K562 (cell line): Measurements from ENCODE around the gene SLC6A6. TPM values are rescaled to one million over a fixed set of nuclear protein-coding genes. Genes with fewer than 3 reads are reported as not detected.

Experiments
- BCL6 ChIP-seq: fragments of 250-450 bp; sonication (Bioruptor Pico); IDR thresholded peaks from 2 replicates; pipeline ENCODE4 v1.4.0; 2020
- HLTF ChIP-seq: fragments of 450-650 bp; IDR thresholded peaks from 2 replicates; pipeline ENCODE4 v1.6.1; 2016
- KDM2B ChIP-seq: fragments of 250-450 bp; sonication (Bioruptor Pico); IDR thresholded peaks from 2 replicates; pipeline ENCODE4 v1.8.0; 2021; ENCODE audit warnings: mild to moderate bottlenecking, moderate library complexity
- MTA3 ChIP-seq: fragments of 450-650 bp; formaldehyde crosslinking; IDR thresholded peaks from 2 replicates; pipeline ENCODE4 v1.6.1; 2017; ENCODE audit warnings: mild to moderate bottlenecking, borderline replicate concordance
- MYBL2 ChIP-seq, 2 experiments: fragments of 450-650 bp in 1 of 2; sonication (generic) in 1 of 2; formaldehyde crosslinking in 1 of 2; IDR thresholded peaks; 2 replicates each; pipeline versions ENCODE4 v1.6.1 to v1.8.1; 2017 to 2022; ENCODE audit warnings: borderline replicate concordance in 1 of 2, inconsistent platforms in 1 of 2, low read depth in 1 of 2, mild to moderate bottlenecking in 1 of 2, missing genetic modification reagents in 1 of 2, moderate library complexity in 1 of 2
- NFRKB ChIP-seq: fragments of 450-650 bp; IDR thresholded peaks from 2 replicates; pipeline ENCODE4 v1.6.1; 2016; ENCODE audit warnings: low read depth
- SMARCA5 ChIP-seq: fragments of 450-650 bp; IDR thresholded peaks from 2 replicates; pipeline ENCODE4 v1.6.1; 2016
- TRIM24 ChIP-seq, 2 experiments: fragments of 450-650 bp; IDR thresholded peaks; 2 replicates each; pipeline ENCODE4 v1.6.1; 2016
- ZNF143 ChIP-seq: sonication (generic); formaldehyde crosslinking; IDR thresholded peaks from 2 replicates; pipeline ENCODE4 v1.9.0; 2022; ENCODE audit warnings: mild to moderate bottlenecking, missing genetic modification reagents
- ZNF175 ChIP-seq: fragments of 200-800 bp; sonication (Bioruptor generic); IDR thresholded peaks from 2 replicates; pipeline ENCODE4 v1.6.1; 2016; ENCODE audit warnings: low read depth, mild to moderate bottlenecking, missing genetic modification characterization, missing compliant biosample characterization
- ZNF324 ChIP-seq: fragments of 250-450 bp; sonication (Bioruptor Pico); IDR thresholded peaks from 2 replicates; pipeline ENCODE4 v1.4.0; 2020; ENCODE audit warnings: mild to moderate bottlenecking
- ZNF444 ChIP-seq: fragments of 250-450 bp; sonication (Bioruptor Pico); IDR thresholded peaks from 2 replicates; pipeline ENCODE4 v1.4.0; 2020; ENCODE audit warnings: mild to moderate bottlenecking, moderate library complexity
- ZNF507 ChIP-seq: conservative IDR thresholded peaks from 2 replicates; pipeline ENCODE4 v1.6.1; 2017; ENCODE audit warnings: missing genetic modification characterization, missing compliant biosample characterization
- polyA plus RNA-seq, 8 experiments: library from polyadenylated mRNA; depleted of rRNA in 4 of 8; stranded (reverse) in 5 of 8; unstranded in 3 of 8; fragments of >200 nt; fragmentation: Nextera tagmentation in 2 of 8; fragmentation: Illumina TruSeq in 1 of 8; extraction: Ambion mirVana in 2 of 8; extraction: Trizol in 1 of 8; gene quantifications; 2 replicates each; pipeline versions ENCODE4 v1.2.1 to v1.2.3, GENCODE V29; 2011 to 2014; ENCODE audit warnings: inconsistent platforms in 1 of 8, missing spikeins in 1 of 8
- total RNA-seq, 7 experiments: library from RNA; depleted of rRNA in 6 of 7; stranded (reverse); fragments of >200 nt in 6 of 7; fragmentation: Illumina TruSeq in 2 of 7; extraction: Trizol in 2 of 7; gene quantifications; 2 replicates each; pipeline versions ENCODE4 v1.2.1 to v1.2.3, GENCODE V29; 2011 to 2021; ENCODE audit warnings: low replicate concordance in 1 of 7
- TF ChIP-seq, protein P1 (sequence below): sonication (generic); formaldehyde crosslinking; IDR thresholded peaks from 2 replicates; pipeline ENCODE4 v1.8.0; 2022; ENCODE audit warnings: missing genetic modification reagents, mild to moderate bottlenecking, borderline replicate concordance
- TF ChIP-seq, protein P2 (sequence below): fragments of 150-350 bp; conservative IDR thresholded peaks from 2 replicates; pipeline ENCODE4 v1.6.1; 2014; ENCODE audit warnings: low read length
- TF ChIP-seq, protein P3 (sequence below): fragments of 450-650 bp; IDR thresholded peaks from 2 replicates; pipeline ENCODE4 v1.6.1; 2018; ENCODE audit warnings: mild to moderate bottlenecking, low read depth; ENCODE audit not compliant: partially characterized antibody
- TF ChIP-seq, protein P4 (sequence below): fragments of 250-450 bp; sonication (Bioruptor Pico); IDR thresholded peaks from 2 replicates; pipeline ENCODE4 v1.8.0; 2021; ENCODE audit warnings: moderate library complexity, mild to moderate bottlenecking, inconsistent platforms
- TF ChIP-seq, protein P5 (sequence below): sonication (generic); formaldehyde crosslinking; IDR thresholded peaks from 2 replicates; pipeline ENCODE4 v1.5.0; 2020; ENCODE audit warnings: missing genetic modification reagents

SLC6A6 gene
- total and polyA plus RNA-seq, 9 of the 15 experiments (the other 6 are each of a cell fraction or from before 2014, with no cell fraction given) = 12.3 to 203 (median 93.2) TPM

DNA sequence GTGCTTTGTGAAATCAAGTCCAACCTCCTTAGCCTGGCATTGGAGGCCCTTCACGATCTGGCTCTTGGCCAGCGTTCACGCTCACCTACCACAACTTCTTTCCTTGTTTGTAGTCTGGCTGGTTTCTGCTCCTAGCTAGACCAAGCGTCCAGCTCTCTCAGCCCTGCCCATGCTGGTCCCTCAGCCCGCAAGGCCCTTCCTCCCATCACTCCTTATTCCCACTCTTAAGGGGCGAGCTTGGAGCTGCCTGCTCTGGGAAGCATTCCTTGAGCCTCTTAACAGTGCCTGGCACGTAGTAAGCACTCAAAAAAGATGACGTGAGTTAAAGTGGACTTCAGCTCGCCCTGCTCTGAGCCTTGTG is 8.7 kb downstream of the SLC6A6 start (continued):
- TF ChIP-seq, protein P1, sequence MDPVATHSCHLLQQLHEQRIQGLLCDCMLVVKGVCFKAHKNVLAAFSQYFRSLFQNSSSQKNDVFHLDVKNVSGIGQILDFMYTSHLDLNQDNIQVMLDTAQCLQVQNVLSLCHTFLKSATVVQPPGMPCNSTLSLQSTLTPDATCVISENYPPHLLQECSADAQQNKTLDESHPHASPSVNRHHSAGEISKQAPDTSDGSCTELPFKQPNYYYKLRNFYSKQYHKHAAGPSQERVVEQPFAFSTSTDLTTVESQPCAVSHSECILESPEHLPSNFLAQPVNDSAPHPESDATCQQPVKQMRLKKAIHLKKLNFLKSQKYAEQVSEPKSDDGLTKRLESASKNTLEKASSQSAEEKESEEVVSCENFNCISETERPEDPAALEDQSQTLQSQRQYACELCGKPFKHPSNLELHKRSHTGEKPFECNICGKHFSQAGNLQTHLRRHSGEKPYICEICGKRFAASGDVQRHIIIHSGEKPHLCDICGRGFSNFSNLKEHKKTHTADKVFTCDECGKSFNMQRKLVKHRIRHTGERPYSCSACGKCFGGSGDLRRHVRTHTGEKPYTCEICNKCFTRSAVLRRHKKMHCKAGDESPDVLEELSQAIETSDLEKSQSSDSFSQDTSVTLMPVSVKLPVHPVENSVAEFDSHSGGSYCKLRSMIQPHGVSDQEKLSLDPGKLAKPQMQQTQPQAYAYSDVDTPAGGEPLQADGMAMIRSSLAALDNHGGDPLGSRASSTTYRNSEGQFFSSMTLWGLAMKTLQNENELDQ (CRISPR knock-in tag) = no peak
- TF ChIP-seq ZNF143 (CRISPR knock-in tag) (no peak), HLTF (no peak), ZNF175 (no peak), ZNF444 (CRISPR knock-in tag) (no peak), SMARCA5 (peak; percentile 57; the same call in 1 of the 2 replicates), BCL6 (0 out of 2 replicates have a peak, but pooled peaks have one; percentile 12), ZNF507 (no peak), ZNF324 (CRISPR knock-in tag) (no peak), TRIM24 (IDR thresholded peaks at IDR 0.05) (0 out of 4 replicates have a peak, but pooled peaks of 1 of the 2 experiments have one; percentile 1), MTA3 (no peak), NFRKB (peak; percentile 9; the same call in 1 of the 2 replicates), KDM2B (CRISPR knock-in tag) (no peak), MYBL2 (IDR thresholded peaks at IDR 0.05; ENCODE audit: low read depth) (no peak), MYBL2 (CRISPR knock-in tag; IDR thresholded peaks at IDR 0.05; ENCODE audit: borderline replicate concordance) (no peak)
- TF ChIP-seq, protein P2, sequence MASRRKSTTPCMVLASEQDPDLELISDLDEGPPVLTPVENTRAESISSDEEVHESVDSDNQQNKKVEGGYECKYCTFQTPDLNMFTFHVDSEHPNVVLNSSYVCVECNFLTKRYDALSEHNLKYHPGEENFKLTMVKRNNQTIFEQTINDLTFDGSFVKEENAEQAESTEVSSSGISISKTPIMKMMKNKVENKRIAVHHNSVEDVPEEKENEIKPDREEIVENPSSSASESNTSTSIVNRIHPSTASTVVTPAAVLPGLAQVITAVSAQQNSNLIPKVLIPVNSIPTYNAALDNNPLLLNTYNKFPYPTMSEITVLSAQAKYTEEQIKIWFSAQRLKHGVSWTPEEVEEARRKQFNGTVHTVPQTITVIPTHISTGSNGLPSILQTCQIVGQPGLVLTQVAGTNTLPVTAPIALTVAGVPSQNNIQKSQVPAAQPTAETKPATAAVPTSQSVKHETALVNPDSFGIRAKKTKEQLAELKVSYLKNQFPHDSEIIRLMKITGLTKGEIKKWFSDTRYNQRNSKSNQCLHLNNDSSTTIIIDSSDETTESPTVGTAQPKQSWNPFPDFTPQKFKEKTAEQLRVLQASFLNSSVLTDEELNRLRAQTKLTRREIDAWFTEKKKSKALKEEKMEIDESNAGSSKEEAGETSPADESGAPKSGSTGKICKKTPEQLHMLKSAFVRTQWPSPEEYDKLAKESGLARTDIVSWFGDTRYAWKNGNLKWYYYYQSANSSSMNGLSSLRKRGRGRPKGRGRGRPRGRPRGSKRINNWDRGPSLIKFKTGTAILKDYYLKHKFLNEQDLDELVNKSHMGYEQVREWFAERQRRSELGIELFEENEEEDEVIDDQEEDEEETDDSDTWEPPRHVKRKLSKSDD = no peak
- TF ChIP-seq, protein P3, sequence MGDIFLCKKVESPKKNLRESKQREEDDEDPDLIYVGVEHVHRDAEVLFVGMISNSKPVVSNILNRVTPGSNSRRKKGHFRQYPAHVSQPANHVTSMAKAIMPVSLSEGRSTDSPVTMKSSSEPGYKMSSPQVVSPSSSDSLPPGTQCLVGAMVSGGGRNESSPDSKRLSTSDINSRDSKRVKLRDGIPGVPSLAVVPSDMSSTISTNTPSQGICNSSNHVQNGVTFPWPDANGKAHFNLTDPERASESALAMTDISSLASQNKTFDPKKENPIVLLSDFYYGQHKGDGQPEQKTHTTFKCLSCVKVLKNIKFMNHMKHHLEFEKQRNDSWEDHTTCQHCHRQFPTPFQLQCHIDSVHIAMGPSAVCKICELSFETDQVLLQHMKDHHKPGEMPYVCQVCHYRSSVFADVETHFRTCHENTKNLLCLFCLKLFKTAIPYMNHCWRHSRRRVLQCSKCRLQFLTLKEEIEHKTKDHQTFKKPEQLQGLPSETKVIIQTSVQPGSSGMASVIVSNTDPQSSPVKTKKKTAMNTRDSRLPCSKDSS = no peak
- TF ChIP-seq, protein P4, sequence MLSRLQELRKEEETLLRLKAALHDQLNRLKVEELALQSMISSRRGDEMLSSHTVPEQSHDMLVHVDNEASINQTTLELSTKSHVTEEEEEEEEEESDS = no peak
- TF ChIP-seq, protein P5, sequence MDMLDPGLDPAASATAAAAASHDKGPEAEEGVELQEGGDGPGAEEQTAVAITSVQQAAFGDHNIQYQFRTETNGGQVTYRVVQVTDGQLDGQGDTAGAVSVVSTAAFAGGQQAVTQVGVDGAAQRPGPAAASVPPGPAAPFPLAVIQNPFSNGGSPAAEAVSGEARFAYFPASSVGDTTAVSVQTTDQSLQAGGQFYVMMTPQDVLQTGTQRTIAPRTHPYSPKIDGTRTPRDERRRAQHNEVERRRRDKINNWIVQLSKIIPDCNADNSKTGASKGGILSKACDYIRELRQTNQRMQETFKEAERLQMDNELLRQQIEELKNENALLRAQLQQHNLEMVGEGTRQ (CRISPR knock-in tag) = no peak
